ENCODE measurements around the gene STYX. TPM values are rescaled to one million over a fixed set of nuclear protein-coding genes. Genes with fewer than 3 reads are reported as not detected.

The STYX gene
- total and polyA plus RNA-seq, 4 donors, result 3.9 to 21.6 (median 7.2) TPM

GRCh38 chr14:52767058-52767833 lies 37.3 kb downstream of the STYX start:
- no peak for ATAC-seq (ENCODE audit: insufficient read depth, low FRiP score)
- Histone ChIP-seq H3K9me3 (ENCODE audit: control insufficient read depth in 4 of 4, insufficient read depth in 3 of 4, low read length in 3 of 4) (no peaks in the 10 kb centered on the region), H3K27me3 (ENCODE audit: control insufficient read depth in 3 of 3, insufficient read depth in 3 of 3, low read length in 2 of 3) (no peaks in the 10 kb centered on the region), H3K4me1 (ENCODE audit: control insufficient read depth in 5 of 5, insufficient read depth in 5 of 5, low read length in 5 of 5) (no peaks in the 10 kb centered on the region), H3K27ac (ENCODE audit: low read depth in 1 of 2, low read length in 1 of 2) (no peak overlapping the region), H3K9ac (ENCODE audit: insufficient read depth in 1 of 2, low read length in 2 of 2) (no peak overlapping the region), H3K36me3 (ENCODE audit: control insufficient read depth in 4 of 4, insufficient read depth in 4 of 4, low read length in 4 of 4) (peaks cover 4 to 29% (median 11%) of the 10 kb centered on the region in 4 donors), H3K4me3 (no peak overlapping the region)
- no peak for DNase-seq
- TF ChIP-seq, protein P1, sequence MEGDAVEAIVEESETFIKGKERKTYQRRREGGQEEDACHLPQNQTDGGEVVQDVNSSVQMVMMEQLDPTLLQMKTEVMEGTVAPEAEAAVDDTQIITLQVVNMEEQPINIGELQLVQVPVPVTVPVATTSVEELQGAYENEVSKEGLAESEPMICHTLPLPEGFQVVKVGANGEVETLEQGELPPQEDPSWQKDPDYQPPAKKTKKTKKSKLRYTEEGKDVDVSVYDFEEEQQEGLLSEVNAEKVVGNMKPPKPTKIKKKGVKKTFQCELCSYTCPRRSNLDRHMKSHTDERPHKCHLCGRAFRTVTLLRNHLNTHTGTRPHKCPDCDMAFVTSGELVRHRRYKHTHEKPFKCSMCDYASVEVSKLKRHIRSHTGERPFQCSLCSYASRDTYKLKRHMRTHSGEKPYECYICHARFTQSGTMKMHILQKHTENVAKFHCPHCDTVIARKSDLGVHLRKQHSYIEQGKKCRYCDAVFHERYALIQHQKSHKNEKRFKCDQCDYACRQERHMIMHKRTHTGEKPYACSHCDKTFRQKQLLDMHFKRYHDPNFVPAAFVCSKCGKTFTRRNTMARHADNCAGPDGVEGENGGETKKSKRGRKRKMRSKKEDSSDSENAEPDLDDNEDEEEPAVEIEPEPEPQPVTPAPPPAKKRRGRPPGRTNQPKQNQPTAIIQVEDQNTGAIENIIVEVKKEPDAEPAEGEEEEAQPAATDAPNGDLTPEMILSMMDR (IDR thresholded peaks at IDR 0.05; ENCODE audit: control extremely low read depth, extremely low read depth), result no peak
- 94 to 96% methylated on average over 3 of the region's 3 CpGs for WGBS, 2 donors

- TF ChIP-seq, protein P1 (IDR thresholded peaks at IDR 0.05; ENCODE audit: control extremely low read depth, extremely low read depth), result no peak
- Histone ChIP-seq H3K27ac (ENCODE audit: low read depth in 1 of 2, low read length in 1 of 2) (no peak overlapping the region), H3K9ac (ENCODE audit: insufficient read depth in 1 of 2, low read length in 2 of 2) (no peak overlapping the region), H3K36me3 (ENCODE audit: control insufficient read depth in 4 of 4, insufficient read depth in 4 of 4, low read length in 4 of 4) (peaks cover 4 to 25% (median 9%) of the 10 kb centered on the region in 4 donors), H3K9me3 (ENCODE audit: control insufficient read depth in 4 of 4, insufficient read depth in 3 of 4, low read length in 3 of 4) (no peaks in the 10 kb centered on the region), H3K4me3 (no peak overlapping the region), H3K27me3 (ENCODE audit: control insufficient read depth in 3 of 3, insufficient read depth in 3 of 3, low read length in 2 of 3) (no peaks in the 10 kb centered on the region), H3K4me1 (ENCODE audit: control insufficient read depth in 5 of 5, insufficient read depth in 5 of 5, low read length in 5 of 5) (no peaks in the 10 kb centered on the region)
- ATAC-seq (ENCODE audit: insufficient read depth, low FRiP score) (no peak), DNase-seq (no peak)
Measured at GRCh38 chr14:52769887-52770286, 39.9 kb downstream of the STYX start.

- Histone ChIP-seq H3K4me3 (no peak overlapping the region), H3K27me3 (ENCODE audit: control insufficient read depth in 3 of 3, insufficient read depth in 3 of 3, low read length in 2 of 3) (no peaks in the 10 kb centered on the region), H3K36me3 (ENCODE audit: control insufficient read depth in 4 of 4, insufficient read depth in 4 of 4, low read length in 4 of 4) (peaks cover 7 to 14% (median 10%) of the 10 kb centered on the region in 4 donors), H3K9ac (ENCODE audit: insufficient read depth in 1 of 2, low read length in 2 of 2) (no peak overlapping the region), H3K9me3 (ENCODE audit: control insufficient read depth in 4 of 4, insufficient read depth in 3 of 4, low read length in 3 of 4) (no peaks in the 10 kb centered on the region), H3K4me1 (ENCODE audit: control insufficient read depth in 5 of 5, insufficient read depth in 5 of 5, low read length in 5 of 5) (peaks cover 0 to 1% (median 0%) of the 10 kb centered on the region in 5 donors), H3K27ac (ENCODE audit: low read depth in 1 of 2, low read length in 1 of 2) (no peak overlapping the region)
- 91% methylated on average over 7 of the region's 7 CpGs for WGBS, 2 donors
- DNase-seq, result no peak
- TF ChIP-seq, protein P1 (IDR thresholded peaks at IDR 0.05; ENCODE audit: control extremely low read depth, extremely low read depth), result no peak
- ATAC-seq (ENCODE audit: insufficient read depth, low FRiP score), result no peak
Measured at GRCh38 chr14:52776816-52777215, 46.9 kb downstream of the STYX start.

Data from lung (tissue), 12 donors.